MM.1S (cell line): ENCODE results near the gene ANKRD13A.
"Not testable (repeated sequence)": the region's sequence is repeated elsewhere in the genome, so short reads cannot be mapped to it uniquely, and the experiment has no call there.

Experiments
- DNase-seq: peaks from one replicate; pipeline ENCODE4 v3.0.0-alpha.2; 2015
- H2AFZ ChIP-seq: fragments of 300-600 bp; sonication (generic); 2 replicates; pipeline ENCODE4 v1.6.0; 2016; ENCODE audit warnings: antibody characterized with exemption, low read length
- H3F3A ChIP-seq: fragments of 300-600 bp; sonication (generic); 2 replicates; pipeline ENCODE4 v1.6.1; 2016; ENCODE audit warnings: mild to moderate bottlenecking, antibody characterized with exemption, low read length, moderate library complexity, mixed read lengths; ENCODE audit not compliant: insufficient read depth
- H3K27ac ChIP-seq: fragments of 300-600 bp; sonication (generic); 2 replicates; pipeline ENCODE4 v1.5.1; 2016; ENCODE audit warnings: mild to moderate bottlenecking, low read length
- H3K27me3 ChIP-seq: fragments of 300-600 bp; sonication (generic); replicated peaks from 2 replicates; pipeline ENCODE4 v1.6.0; 2016; ENCODE audit warnings: low read length; ENCODE audit not compliant: insufficient read depth
- H3K36me3 ChIP-seq: fragments of 300-600 bp; sonication (generic); replicated peaks from 2 replicates; pipeline ENCODE4 v1.6.1; 2016; ENCODE audit warnings: mild to moderate bottlenecking, low read length, mixed read lengths; ENCODE audit not compliant: insufficient read depth
- H3K4me1 ChIP-seq: fragments of 300-600 bp; sonication (generic); 2 replicates; pipeline ENCODE4 v1.6.1; 2016; ENCODE audit warnings: low read length, mixed read lengths
- H3K4me2 ChIP-seq: fragments of 300-600 bp; sonication (generic); 2 replicates; pipeline ENCODE4 v1.6.0; 2016; ENCODE audit warnings: low read depth, low read length
- H3K4me3 ChIP-seq: fragments of 300-600 bp; sonication (generic); 2 replicates; pipeline ENCODE4 v1.5.1; 2016; ENCODE audit warnings: low read length, mixed read lengths
- H3K79me2 ChIP-seq: fragments of 300-600 bp; sonication (generic); 2 replicates; pipeline ENCODE4 v1.6.1; 2016; ENCODE audit warnings: mixed run types, low read length, mixed read lengths
- H3K9ac ChIP-seq: fragments of 300-600 bp; sonication (generic); 2 replicates; pipeline ENCODE4 v1.6.1; 2016; ENCODE audit warnings: low read length, mixed read lengths
- H3K9me2 ChIP-seq: fragments of 300-600 bp; sonication (generic); replicated peaks from 2 replicates; pipeline ENCODE4 v1.6.1; 2016; ENCODE audit warnings: mild to moderate bottlenecking, low read length, mixed read lengths; ENCODE audit not compliant: insufficient read depth
- H3K9me3 ChIP-seq: fragments of 300-600 bp; sonication (generic); replicated peaks from 2 replicates; pipeline ENCODE4 v1.6.1; 2016; ENCODE audit warnings: mild to moderate bottlenecking, low read length, mixed read lengths; ENCODE audit not compliant: insufficient read depth
- H4K20me1 ChIP-seq: fragments of 300-600 bp; sonication (generic); 2 replicates; pipeline ENCODE4 v1.6.1; 2016; ENCODE audit warnings: mild to moderate bottlenecking, low read length, moderate library complexity, mixed read lengths; ENCODE audit not compliant: insufficient read depth
- EZH2 ChIP-seq: fragments of 300-600 bp; sonication (generic); optimal IDR thresholded peaks from 2 replicates; pipeline ENCODE3; 2017; ENCODE audit warnings: low read depth, mild to moderate bottlenecking, antibody characterized with exemption, low read length, mixed read lengths
- EZH2phosphoT487 ChIP-seq: fragments of 300-600 bp; sonication (generic); IDR thresholded peaks from 2 replicates; pipeline ENCODE4 v1.6.1; 2018; ENCODE audit warnings: antibody characterized with exemption, low read length
- TF ChIP-seq, protein P1 (sequence below): fragments of 300-600 bp; sonication (generic); IDR thresholded peaks from 2 replicates; pipeline ENCODE4 v1.5.1; 2016; ENCODE audit warnings: antibody characterized with exemption, low read length, mixed read lengths

Gene ANKRD13A

DNA sequence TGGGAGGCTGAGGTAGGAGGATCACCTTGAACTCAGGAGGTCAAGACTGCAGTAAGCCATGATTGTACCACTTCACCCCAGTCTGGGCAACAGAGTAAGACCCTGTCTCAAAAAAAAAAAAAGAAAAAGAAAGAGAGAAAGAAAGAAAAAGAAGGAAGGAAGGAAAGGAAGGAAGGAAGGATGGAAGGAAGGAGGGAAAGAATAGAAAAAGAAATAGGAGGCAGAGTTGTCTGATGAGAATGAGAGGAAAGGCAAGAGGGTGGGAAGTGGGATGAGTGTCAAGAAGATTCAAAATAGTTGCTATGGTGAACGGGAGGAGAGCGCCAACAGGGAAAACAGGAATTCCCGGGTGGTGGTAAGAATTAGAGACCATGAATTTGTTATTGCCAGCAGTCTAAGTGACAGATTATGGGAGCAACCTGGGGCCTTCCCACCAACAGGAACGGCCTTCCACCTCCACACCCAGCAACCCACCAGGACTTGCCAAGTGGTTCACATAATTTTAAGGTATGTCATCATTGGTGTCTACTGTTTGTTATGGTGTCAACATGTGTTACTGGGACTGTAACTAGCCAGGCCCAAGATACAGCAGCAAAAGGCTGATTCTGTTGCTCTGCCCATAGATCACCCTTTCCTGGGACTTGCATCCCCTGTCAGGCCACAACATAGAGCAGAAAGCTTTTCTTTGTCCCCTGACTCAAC is 85.2 kb downstream of the ANKRD13A start:
- no peaks in the 10 kb centered on the region for H3K27me3 ChIP-seq
- no peak overlapping the region for H3K27ac ChIP-seq
- H3K79me2 ChIP-seq = no peaks in the 10 kb centered on the region
- H3K9me3 ChIP-seq = no peaks in the 10 kb centered on the region
- TF ChIP-seq, protein P1, sequence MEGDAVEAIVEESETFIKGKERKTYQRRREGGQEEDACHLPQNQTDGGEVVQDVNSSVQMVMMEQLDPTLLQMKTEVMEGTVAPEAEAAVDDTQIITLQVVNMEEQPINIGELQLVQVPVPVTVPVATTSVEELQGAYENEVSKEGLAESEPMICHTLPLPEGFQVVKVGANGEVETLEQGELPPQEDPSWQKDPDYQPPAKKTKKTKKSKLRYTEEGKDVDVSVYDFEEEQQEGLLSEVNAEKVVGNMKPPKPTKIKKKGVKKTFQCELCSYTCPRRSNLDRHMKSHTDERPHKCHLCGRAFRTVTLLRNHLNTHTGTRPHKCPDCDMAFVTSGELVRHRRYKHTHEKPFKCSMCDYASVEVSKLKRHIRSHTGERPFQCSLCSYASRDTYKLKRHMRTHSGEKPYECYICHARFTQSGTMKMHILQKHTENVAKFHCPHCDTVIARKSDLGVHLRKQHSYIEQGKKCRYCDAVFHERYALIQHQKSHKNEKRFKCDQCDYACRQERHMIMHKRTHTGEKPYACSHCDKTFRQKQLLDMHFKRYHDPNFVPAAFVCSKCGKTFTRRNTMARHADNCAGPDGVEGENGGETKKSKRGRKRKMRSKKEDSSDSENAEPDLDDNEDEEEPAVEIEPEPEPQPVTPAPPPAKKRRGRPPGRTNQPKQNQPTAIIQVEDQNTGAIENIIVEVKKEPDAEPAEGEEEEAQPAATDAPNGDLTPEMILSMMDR = no peak
- no peak for TF ChIP-seq EZH2
- TF ChIP-seq EZH2phosphoT487 = no peak
- H3F3A ChIP-seq = no peaks in the 10 kb centered on the region
- no peak overlapping the region for H2AFZ ChIP-seq
- no peak overlapping the region for H3K4me3 ChIP-seq
- no peak overlapping the region for H3K9ac ChIP-seq
- no peak for DNase-seq
- H3K36me3 ChIP-seq = no peaks in the 10 kb centered on the region
- H3K9me2 ChIP-seq = no peaks in the 10 kb centered on the region
- H4K20me1 ChIP-seq = no peaks in the 10 kb centered on the region
- H3K4me1 ChIP-seq = peaks cover 4% of the 10 kb centered on the region; the same call in 1 of the 2 replicates
- H3K4me2 ChIP-seq = no peak overlapping the region

DNA sequence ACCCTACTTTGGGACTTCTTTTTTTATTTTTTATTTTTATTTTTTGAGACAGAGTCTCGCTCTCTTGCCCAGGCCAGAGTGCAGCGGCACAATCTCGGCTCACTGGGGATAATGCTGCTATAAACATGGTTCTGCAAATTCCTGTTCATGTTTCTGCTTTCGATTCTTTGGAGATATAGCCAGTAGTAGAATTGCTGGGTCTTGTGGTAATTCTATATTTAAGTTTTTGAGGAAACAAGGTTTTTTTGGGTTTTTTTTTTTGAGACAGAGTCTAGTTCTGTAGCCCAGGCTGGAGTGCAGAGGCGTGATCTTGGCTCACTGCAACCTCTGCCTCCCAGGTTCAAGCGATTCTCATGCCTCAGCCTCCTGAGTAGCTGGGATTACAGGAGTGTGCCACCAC is 89.0 kb downstream of the ANKRD13A start:
- H3K4me3 ChIP-seq, H4K20me1 ChIP-seq, H3K4me1 ChIP-seq, DNase-seq, H3K9me2 ChIP-seq, H3K9ac ChIP-seq, H3K27ac ChIP-seq, H3K9me3 ChIP-seq, H2AFZ ChIP-seq, H3K79me2 ChIP-seq, H3K4me2 ChIP-seq, H3K36me3 ChIP-seq, H3F3A ChIP-seq, H3K27me3 ChIP-seq: not testable (repeated sequence)

DNA sequence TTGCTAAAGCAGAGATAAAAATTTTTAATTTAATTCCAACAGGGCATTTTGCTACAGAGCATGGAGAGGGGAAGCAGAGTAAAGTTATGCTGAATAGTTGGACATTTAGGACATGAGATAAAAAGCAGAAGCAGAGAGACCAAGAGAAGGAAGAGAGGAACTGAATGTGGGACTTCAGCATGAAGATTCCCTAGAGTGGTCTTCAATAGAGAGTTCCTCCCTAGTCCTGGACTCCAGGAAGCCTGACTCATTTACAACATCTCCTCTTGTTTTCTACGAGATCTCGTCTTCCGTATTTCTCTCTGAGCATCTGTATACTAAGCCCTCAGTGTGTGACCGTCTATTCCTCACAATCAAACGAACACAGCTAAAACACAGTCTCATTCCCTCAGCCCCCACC is 89.7 kb downstream of the ANKRD13A start:
- no peak overlapping the region for H3K4me2 ChIP-seq
- no peak overlapping the region for H3K9ac ChIP-seq
- no peaks in the 10 kb centered on the region for H3K9me3 ChIP-seq
- no peaks in the 10 kb centered on the region for H3K9me2 ChIP-seq
- no peak overlapping the region for H2AFZ ChIP-seq
- no peaks in the 10 kb centered on the region for H3F3A ChIP-seq
- no peaks in the 10 kb centered on the region for H4K20me1 ChIP-seq
- H3K4me3 ChIP-seq = no peak overlapping the region
- TF ChIP-seq, protein P1 = no peak
- TF ChIP-seq EZH2 (no peak), EZH2phosphoT487 (no peak)
- no peaks in the 10 kb centered on the region for H3K79me2 ChIP-seq
- no peaks in the 10 kb centered on the region for H3K4me1 ChIP-seq
- no peaks in the 10 kb centered on the region for H3K27me3 ChIP-seq
- DNase-seq = no peak
- no peaks in the 10 kb centered on the region for H3K36me3 ChIP-seq
- H3K27ac ChIP-seq = no peak overlapping the region
